Right ventricle myocardium superior (tissue), 1 donor: Measurements from ENCODE around the gene EPHA6. TPM values are rescaled to one million over a fixed set of nuclear protein-coding genes. Genes with fewer than 3 reads are reported as not detected.
"Not testable (repeated sequence)": the region's sequence is repeated elsewhere in the genome, so short reads cannot be mapped to it uniquely, and the experiment has no call there.

Experiments used
- ATAC-seq: fragments of 200-7000 bp; cut with Tn5 transposase; one replicate; pipeline ENCODE4 v1.9.1; 2020; ENCODE audit warnings: mild to moderate bottlenecking; ENCODE audit not compliant: poor library complexity
- DNase-seq: peaks from one replicate; pipeline ENCODE4 v3.0.0-alpha.2; 2020
- intact Hi-C: fragments of 100-400 bp; cut with DNase I; formaldehyde crosslinking; loops from one replicate; pipeline ENCODE4 v1.11.2; 2022
- total RNA-seq: library from RNA; stranded (reverse); fragmentation: NEBNext Ultra II Directional; extraction: Animal tissue kit (Norgen Biotek cat#: 25700); gene quantifications from one replicate; pipeline ENCODE4 v1.2.1, GENCODE V29; 2021
- donor health status: DM: no; HTN: yes; CAD: no; lungs with severe emphysema.

Gene EPHA6
- total RNA-seq, 1 donor from 2014 or later: 0.70 TPM

DNA sequence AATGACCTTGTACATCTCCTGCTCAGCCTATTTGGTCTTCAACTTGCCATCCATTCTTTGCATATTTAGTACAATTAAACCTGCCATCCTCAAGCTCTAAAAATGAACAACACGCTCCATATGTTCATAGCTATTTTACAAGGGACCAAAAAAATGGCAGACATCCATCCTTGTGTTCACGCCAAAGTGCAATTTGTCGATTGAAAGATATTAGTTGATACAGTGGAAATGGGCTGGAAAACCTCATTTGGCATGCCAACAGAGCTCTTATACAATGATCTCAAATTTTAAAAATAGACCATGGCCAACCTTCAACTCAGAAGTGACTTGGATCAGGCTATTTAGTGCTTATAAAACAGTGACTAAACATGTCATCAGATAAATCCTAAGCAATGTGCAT, 536.6 kb downstream of the EPHA6 start:
- DNase-seq (no peak), ATAC-seq (no peak)
- intact Hi-C loops: no loop called here

DNA sequence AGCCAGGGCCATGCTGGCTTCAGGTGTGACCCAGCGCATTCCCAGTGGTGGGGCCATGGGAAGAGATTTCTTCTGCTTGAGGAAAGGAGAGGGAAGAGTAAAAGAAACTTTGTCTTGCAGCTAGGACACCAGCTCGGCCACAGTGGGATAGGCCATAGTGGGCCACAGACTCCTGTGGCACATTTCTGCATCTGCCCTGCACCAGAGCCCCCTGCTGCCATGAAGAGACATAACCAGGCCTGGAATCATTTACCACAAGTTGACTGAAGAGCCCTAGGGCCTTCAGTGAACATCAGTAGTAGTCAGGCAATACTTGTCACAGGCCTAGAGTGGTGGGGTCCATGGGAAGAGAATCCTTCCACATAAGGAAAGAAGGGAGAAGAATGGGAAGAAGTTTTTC, 538.8 kb downstream of the EPHA6 start:
- no peak for DNase-seq
- intact Hi-C loops: no loop called here
- ATAC-seq: no peak

DNA sequence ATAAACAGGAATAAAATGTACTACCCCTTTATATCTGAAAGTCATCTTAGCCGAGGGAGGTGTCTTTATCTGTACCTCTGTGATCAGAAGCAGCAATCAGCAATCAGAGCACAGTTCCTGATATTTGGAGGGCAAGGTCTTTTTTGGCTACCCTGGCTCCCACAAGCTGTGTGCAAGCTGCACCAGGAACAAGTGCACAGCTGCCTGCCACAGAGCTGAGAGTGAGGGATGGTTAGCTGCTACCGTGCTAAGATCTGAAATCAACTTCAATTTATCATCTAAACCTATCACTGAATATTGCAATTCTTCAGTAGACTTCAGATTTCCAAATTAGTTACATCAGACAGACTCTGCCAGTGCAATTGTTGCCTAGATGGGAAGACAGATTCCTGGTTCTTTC, 545.6 kb downstream of the EPHA6 start:
- intact Hi-C loops: no loop called here
- no peak for ATAC-seq
- no peak for DNase-seq

DNA sequence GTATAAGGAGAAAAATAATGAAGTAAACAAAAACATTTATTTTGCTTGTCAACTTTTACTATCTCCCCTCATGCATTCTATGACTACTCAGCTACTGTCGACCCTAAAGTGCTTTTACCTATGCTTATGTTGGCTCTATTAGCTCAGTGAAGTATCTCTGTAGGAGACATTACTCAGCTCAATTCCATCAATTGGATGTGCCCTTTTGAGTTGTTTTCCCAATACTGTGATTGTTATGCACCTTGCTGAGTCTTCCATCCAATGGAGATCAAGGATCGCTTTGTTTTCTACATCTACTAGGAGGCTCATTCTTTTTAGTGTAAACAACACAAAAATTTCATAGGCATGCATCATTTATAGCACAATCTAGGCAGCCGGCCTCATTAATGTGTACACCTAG, 546.4 kb downstream of the EPHA6 start:
- intact Hi-C loops: no loop called here
- no peak for DNase-seq
- ATAC-seq: no peak

DNA sequence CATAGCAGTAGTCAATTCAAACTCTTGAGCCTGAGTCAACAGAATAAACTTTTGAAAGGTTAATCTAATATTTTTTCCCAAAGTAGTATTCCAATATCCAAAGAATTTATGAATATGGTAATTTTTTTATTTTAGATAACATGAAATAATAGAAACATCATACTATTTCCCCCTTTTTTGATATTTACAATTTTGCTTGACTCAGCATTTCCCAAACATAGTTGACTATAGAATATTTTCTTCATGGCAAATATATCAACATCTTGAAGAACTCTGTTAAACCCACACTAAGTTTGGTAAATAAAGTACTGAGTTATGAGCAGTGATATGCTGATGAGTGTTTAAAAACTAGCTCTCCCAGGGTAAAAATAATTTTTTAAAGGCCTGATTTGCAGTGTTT, 570.2 kb downstream of the EPHA6 start:
- DNase-seq: no peak
- ATAC-seq: no peak
- intact Hi-C loops: no loop called here

DNA sequence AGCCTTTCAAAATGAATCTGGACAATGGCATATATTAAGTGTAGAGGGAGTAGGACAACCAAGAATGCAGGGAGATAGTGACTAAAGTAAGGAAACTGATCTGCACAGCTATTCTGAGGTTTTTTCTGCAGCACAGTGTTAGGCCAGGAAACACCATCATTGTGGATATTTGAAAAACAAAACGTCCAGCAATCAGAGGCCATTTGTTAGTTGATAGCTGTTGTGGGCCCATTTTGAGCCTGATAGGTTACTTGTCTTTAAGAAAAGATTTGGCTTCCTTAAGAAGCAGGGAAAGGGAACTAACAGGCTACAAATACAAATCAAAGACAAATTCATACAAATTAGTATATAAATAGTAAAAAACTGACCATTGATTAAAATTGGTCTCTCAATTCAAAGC, 574.4 kb downstream of the EPHA6 start:
- ATAC-seq (no peak), DNase-seq (no peak)
- intact Hi-C loops: no loop called here

DNA sequence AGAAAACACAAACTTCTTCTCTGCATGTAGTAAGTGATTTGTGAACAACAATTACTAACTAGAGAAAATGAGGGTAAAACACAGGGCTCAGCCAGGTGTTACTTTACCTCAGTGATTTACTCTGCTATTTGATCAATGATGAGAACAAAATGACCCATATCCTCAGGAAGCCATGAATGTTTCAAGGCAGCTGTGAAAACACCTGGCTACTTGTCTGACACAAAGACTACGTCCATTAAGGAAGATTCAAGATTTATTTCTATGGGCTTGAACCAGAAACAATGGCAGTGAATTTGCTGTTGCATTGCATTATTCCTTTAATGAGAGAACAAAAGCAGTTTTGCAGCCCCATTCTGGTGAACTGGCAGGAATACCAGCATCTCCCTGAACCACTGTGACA, 575.5 kb downstream of the EPHA6 start:
- intact Hi-C loops: no loop called here
- ATAC-seq: no peak

DNA sequence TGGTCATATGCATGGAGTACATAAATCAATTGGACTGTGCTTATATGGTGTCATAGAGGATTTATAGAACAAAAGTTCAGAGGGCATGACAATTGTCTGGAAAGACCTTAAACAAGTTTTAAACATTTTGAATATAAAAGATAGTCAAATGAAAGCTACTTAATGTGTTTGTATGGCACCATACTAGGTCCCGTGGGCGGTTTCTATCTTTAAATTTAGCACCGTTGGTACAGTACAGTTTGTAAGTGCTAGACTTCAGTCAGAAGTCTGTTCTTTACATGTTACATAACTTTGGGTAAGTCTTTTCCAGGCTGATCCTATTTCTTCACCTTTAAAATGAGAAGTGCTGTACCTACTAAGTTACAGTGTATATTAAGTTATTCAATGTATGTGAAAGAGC, 576.8 kb downstream of the EPHA6 start:
- DNase-seq (no peak), ATAC-seq (no peak)
- intact Hi-C loops: no loop called here

More for the DNA sequence above, 575.5 kb downstream of the EPHA6 start:
- no peak for DNase-seq

DNA sequence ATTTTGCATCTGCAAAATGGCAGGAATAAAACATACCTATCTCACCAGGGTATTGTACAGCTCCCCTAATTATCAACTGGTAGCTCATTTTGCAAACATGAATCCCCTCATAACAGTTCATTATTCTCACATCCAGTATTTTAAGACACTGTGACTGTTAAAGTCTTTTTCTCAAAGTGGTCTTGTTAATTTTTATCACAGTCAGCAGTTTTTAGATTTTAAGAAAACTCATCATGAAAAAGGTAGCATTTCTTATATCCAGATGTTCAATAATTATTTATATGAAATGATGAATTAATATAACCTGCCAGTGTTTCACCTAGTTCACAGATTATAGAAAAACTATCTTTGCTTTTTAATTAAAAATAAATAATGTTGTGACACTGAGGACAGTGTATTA, 595.2 kb downstream of the EPHA6 start:
- intact Hi-C loops: no loop called here
- no peak for DNase-seq
- ATAC-seq: no peak

DNA sequence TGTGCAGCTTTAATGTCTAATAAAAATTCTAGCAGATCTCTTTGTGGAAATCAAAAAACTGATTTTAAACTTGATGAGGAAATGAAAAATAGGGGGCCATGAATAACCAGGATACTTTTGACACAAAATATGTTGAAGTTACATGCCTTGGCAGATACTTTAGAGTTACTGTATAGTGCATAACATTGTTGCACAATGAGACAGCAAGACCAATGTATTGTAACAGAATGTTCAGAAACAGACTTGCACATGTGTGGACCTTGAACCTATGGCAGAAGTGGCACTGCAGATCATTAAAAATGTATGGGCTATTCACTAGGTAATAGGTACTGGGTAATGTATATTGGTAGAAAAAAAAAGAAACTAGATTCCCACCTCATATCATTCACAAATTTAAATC, 607.2 kb downstream of the EPHA6 start:
- intact Hi-C loops: no loop called here
- ATAC-seq (no peak), DNase-seq (no peak)

DNA sequence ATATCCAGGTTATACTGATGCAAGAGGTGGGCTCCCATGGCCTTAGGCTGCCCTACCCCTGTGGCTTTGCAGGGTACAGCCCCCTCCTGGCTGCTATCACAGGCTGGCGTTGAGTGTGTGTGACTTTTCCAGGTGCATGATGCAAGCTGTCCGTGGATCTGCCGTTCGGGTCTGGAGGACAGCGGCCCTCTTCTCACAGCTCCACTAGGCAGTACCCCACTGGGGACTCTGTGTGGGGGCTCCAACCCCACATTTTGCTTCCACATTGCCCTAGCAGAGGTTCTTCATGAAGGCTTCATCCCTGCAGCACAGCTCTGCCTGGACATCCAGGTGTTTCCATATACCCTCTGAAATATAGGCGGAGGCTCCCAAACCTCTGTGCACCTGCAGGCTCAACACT, 610.6 kb downstream of the EPHA6 start:
- ATAC-seq (no peak), DNase-seq (no peak)
- intact Hi-C loops: no loop called here

DNA sequence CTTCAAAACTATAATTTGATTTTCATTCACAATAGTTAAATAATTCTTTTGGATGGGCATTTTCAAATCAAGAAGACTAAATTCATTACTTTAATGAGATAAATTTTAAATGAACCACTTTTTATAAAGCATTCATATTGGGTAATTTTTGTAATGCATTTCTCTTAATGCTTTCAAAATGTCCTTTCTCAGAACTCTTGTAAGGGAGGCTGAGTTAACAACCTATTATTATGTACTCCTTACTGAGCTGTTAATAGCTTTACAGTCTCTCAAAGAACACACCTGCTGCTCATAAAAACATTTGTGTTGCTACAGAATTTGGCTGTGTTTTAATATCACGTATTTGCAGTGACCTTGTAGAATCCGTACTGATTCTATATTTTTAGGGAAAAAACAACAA, 616.2 kb downstream of the EPHA6 start:
- intact Hi-C loops: no loop called here
- DNase-seq: no peak
- no peak for ATAC-seq

DNA sequence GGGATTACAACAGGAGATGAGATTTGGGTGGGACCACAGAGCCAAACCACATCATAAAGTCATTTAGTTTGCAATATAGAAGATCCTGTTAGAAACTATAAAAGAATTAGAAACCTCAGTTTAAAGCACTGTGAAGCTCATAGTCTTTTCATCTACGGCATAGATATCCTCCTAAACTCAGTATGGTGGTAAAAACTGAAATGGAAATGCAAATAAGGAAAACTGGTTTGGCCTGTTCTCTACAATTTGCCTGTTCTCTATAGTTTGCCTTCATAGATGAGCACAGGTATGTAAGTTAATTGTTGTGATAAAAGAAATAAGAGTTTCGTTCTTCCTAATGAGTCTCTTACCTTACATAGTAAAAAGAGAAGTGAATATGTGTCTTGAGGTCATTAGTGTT, 618.5 kb downstream of the EPHA6 start:
- ATAC-seq (no peak), DNase-seq (no peak)
- intact Hi-C loops: no loop called here

DNA sequence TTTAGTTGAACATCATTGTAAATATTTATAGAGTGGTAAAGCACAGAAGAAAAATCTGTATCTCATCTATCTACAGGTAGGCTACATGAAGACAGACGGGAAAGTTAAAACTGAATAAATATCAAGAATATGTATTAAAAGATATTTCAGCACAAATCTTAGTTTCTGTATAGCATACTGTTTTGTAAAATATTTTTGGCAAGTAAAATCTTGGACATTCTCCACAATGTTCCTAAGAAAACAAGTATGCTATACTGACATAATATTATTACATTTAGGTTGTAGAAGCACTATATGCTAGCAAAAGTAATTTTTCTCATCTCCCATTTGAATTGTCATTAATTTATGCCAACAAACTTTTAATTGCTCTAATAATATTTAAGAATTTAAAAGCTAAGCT, 623.7 kb downstream of the EPHA6 start:
- DNase-seq: no peak
- ATAC-seq: no peak
- intact Hi-C loops: no loop called here

DNA sequence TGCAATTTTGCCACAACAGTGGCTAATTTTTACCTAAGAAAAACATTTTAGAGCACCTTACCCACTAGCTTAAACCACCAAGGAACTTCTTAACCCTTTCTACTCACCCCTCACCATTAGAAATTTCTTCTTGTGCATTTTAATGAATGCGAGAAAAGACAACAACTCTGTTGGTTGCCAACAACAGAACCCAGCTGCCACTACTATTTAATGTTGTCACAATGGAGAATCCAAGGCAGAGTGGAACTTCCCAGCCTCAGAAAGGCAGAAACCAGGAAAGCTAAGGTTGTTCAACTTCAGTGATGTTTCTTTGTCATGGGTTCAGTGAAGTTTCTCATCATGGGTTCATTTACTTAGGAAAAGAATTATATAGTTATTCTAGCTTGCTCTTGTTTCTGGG, 625.0 kb downstream of the EPHA6 start:
- intact Hi-C loops: no loop called here
- DNase-seq (no peak), ATAC-seq (no peak)

DNA sequence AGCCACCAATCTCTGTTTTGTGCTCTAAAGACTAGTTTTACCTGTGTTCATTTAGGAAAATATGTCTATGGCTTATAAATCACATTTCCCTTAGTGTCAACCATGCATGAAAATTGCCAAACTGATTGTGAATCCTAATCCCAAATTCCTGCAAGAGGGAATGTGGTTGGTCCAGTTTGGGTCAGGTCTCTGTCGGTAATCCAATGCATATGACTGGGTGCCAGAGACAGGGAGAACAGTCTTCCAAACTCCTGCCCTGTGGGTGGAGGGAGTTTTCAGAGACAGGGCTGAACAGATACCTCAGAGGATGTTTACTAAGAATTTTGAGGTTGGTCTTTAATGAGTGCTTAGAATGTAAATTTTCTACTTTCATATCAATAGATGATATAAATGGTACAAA, 649.6 kb downstream of the EPHA6 start:
- DNase-seq (no peak), ATAC-seq (no peak)
- intact Hi-C loops: no loop called here

DNA sequence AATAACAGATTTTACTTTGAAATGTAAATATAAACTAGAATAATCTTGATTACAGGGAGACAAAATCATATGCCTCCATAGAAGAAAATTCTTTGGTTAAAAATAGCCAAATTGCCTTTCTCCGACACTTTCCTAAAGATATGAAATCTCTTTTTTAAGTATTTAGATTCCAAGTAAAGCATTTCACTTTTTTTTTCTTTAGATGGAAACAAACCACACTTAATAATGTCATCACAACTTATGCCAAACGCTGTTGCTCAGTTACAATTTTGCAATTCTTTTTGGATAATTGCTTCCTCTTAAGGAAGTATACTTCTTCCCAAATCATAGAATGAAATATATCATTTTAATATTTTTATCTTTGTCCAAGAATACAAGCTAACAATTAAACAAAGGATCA, 656.1 kb downstream of the EPHA6 start:
- DNase-seq (no peak), ATAC-seq (no peak)
- intact Hi-C loops: no loop called here

DNA sequence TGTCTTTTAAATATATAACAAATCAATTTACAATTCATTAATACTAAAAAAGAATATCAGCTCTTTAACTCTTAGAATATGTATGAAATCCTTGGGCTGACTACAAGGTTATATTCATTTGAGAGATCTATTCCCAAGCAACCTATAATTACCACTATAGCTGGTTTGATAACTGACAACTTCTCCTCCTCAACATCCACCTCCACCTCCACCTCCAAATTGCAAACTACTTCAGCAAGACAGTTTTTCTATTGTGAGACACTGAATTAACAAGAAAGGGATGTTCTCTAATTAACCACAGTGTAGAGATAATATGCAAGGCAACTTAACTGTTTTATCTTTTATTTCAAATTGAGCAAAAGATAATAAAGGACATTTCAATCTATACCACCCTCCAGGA, 665.3 kb downstream of the EPHA6 start:
- intact Hi-C loops: no loop called here
- DNase-seq: no peak
- ATAC-seq: no peak

DNA sequence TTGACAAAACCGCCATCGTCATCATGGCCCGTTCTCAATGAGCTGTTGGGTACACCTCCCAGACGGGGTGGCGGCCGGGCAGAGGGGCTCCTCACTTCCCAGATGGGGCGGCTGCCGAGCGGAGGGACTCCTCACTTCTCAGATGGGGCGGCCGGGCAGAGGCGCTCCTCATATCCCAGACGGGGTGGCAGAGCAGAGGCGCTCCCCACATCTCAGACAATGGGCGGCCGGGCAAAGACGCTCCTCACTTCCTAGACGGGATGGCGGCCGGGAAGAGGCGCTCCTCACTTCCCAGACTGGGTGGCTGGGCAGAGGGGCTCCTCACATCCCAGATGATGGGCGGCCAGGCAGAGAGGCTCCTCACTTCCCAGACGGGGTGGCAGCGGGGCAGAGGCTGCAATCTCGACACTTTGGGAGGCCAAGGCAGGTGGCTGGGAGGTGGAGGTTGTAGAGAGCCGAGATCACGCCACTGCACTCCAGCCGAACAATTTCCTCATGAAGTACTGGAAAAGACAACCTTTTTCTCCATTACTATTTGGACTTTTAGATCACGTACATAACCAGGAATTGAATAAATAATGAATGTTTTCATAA, 666.4 kb downstream of the EPHA6 start:
- DNase-seq, intact Hi-C loops, ATAC-seq: not testable (repeated sequence)

DNA sequence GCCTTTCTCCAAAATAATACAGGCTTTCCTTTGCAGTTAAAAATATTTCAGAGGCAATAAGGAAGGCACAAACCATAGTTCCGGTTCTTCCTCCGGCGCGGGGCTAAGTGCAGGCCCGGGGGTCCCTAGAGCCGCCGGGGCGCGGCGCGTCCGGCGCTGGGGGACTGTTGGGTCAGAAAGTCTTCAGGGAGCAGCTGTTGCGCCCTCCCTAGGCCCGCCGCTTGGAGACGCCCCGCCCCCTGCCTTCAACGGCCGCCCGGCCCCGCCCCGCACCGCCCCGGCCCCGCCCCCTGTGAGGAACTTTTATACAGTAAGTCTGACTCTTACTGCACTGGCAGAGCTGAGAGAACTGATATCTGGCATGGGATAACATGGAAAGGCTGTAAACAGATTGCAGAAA, 667.0 kb downstream of the EPHA6 start:
- intact Hi-C loops: no loop called here
- ATAC-seq: no peak
- DNase-seq: no peak

DNA sequence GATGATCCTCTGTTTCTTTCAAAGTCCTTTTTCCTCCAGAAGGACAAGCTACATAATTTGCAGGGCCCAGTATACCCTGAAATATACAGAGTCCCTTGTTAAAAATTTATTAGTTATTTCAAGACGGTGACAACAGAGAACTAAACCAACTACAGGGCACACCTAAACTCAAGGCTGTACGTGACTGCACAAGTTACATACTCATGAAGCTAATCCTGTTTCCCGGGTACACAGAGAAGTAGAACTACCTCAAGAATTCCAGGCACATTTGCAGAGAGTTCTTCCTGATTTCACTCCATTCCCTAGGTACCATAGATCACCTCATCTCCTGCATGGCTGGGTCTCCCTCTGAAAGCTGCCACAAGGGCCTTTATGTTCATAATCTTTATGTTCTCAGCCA, 670.8 kb downstream of the EPHA6 start:
- no peak for DNase-seq
- ATAC-seq: no peak
- intact Hi-C loops: no loop called here

DNA sequence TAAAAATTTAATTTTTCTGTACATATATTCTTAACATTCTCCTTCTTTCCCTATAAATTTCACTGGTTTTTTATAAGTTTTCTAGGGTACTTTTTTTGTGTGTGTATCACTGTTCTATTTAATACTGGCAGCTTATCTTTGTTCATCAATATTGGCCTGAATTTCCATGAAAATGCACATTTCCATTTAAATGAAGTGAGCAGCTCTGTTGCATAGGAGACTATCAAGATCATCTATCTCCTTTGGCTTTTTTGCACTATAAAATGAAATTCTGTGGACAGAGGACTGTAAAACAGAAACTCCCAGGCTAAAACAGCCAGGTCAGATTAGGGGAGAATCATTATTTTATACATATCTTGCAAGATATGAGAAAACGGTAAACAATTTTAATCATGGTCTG, 673.2 kb downstream of the EPHA6 start:
- ATAC-seq: no peak
- intact Hi-C loops: no loop called here
- no peak for DNase-seq
